ENCODE results near the gene CCDC148.

Gene CCDC148

GRCh38 chr2:158456309-158457066, at the start of gene CCDC148, which contains the start of gene PKP4:
TSS of gene CCDC148 (minus strand) at chr2:158456753. CDS start at chr2:158456439, 314 bp downstream.
TSS of gene PKP4 (plus strand) at chr2:158456952. CDS start at chr2:158533185, 76,233 bp downstream.
- DNase-seq: peak; percentile 97 to 98

GRCh38 chr2:158505448-158505934, 48.9 kb upstream of the CCDC148 start:
- DNase-seq: no peak

GRCh38 chr2:158504088-158504487, 47.5 kb upstream of the CCDC148 start:
- DNase-seq: no peak

- no peak for DNase-seq
These were observed 46.4 kb upstream of the CCDC148 start for GRCh38 chr2:158502974-158503373.

GRCh38 chr2:158501301-158501700, 44.7 kb upstream of the CCDC148 start:
- DNase-seq: no peak

GRCh38 chr2:158500333-158500732, 43.8 kb upstream of the CCDC148 start:
- no peak for DNase-seq

GRCh38 chr2:158499383-158499782, 42.8 kb upstream of the CCDC148 start:
- DNase-seq: no peak

GRCh38 chr2:158498749-158499136, 42.2 kb upstream of the CCDC148 start:
- DNase-seq: no peak

GRCh38 chr2:158498043-158498748, 41.6 kb upstream of the CCDC148 start:
- DNase-seq: no peak

GRCh38 chr2:158497486-158497885, 40.9 kb upstream of the CCDC148 start:
- no peak for DNase-seq

GRCh38 chr2:158496986-158497385, 40.4 kb upstream of the CCDC148 start:
- no peak for DNase-seq

GRCh38 chr2:158495175-158495574, 38.6 kb upstream of the CCDC148 start:
- DNase-seq: no peak

- no peak for DNase-seq
These were observed 36.9 kb upstream of the CCDC148 start for GRCh38 chr2:158493458-158493857.

GRCh38 chr2:158491072-158491471, 34.5 kb upstream of the CCDC148 start:
- no peak for DNase-seq

GRCh38 chr2:158489366-158490112, 33.0 kb upstream of the CCDC148 start:
- DNase-seq: no peak

- DNase-seq: no peak
These were observed 32.1 kb upstream of the CCDC148 start for GRCh38 chr2:158488442-158489216.

- no peak for DNase-seq
These were observed 30.9 kb upstream of the CCDC148 start for GRCh38 chr2:158487419-158487818.

GRCh38 chr2:158486970-158487325, 30.4 kb upstream of the CCDC148 start:
- no peak for DNase-seq

- no peak for DNase-seq
These were observed 29.8 kb upstream of the CCDC148 start for GRCh38 chr2:158486150-158486969.

- no peak for DNase-seq
These were observed 28.5 kb upstream of the CCDC148 start for GRCh38 chr2:158484892-158485556.

- no peak for DNase-seq
These were observed 26.0 kb upstream of the CCDC148 start for GRCh38 chr2:158482594-158482993.

Data from Kasumi-1 (cell line).